HepG2 (cell line): ENCODE data around the gene BCL2. TPM values are rescaled to one million over a fixed set of nuclear protein-coding genes. Genes with fewer than 3 reads are reported as not detected.

Source experiments
- ATAC-seq: fragments of 200-7000 bp; cut with Tn5 transposase; 3 replicates; pipeline ENCODE4 v1.9.1; 2020; ENCODE audit warnings: mild to moderate bottlenecking, moderate library complexity
- BruUV-seq: library from RNA; stranded (reverse); fragments of 400-500 nt; replicated peaks from 2 replicates; lab custom pipeline; 2021; lab: Mats Ljungman, UMichigan
- CTCF ChIA-PET: fragments of 300-600 bp; formaldehyde crosslinking; extraction: SDS; loops from one replicate; lab custom pipeline; 2021; ENCODE audit warnings: low total read pairs, inconsistent platforms, low intra/inter-chr PET ratio; lab: Yijun Ruan, JAX
- POLR2A ChIA-PET: fragments of 350-600 bp; sonication (Branson Sonifier 250); formaldehyde crosslinking; loops from one replicate; lab custom pipeline; 2020; ENCODE audit warnings: antibody characterized with exemption, inconsistent platforms; lab: Yijun Ruan, JAX
- DNase-seq: peaks from one replicate; pipeline ENCODE4 v3.0.0-alpha.2; 2015; ENCODE audit warnings: low spot score
- FAIRE-seq: peaks from 3 replicates; lab custom pipeline; 2011; peaks lifted over from hg19 to GRCh38; lab: Jason Lieb, UNC
- H2AFZ ChIP-seq: one replicate; pipeline ENCODE4 v1.6.1; 2011; ENCODE audit warnings: low read length, inconsistent platforms
- H3K27ac ChIP-seq: fragments of 300-600 bp; 3 replicates; pipeline ENCODE4 v1.8.0; 2011; ENCODE audit warnings: mixed run types, mild to moderate bottlenecking, mixed read lengths, low read length, inconsistent platforms; ENCODE audit not compliant: insufficient read depth; ENCODE audit errors: extremely low read length
- H3K27me3 ChIP-seq, 2 experiments: fragments of 200-600 bp in 1 of 2; 2 replicates in 1 of 2; 3 replicates in 1 of 2; pipeline versions ENCODE4 v1.6.0 to v1.8.0; 2011; ENCODE audit warnings: low read length in 2 of 2, mild to moderate bottlenecking in 2 of 2, moderate library complexity in 2 of 2, inconsistent platforms in 1 of 2; ENCODE audit not compliant: insufficient read depth in 2 of 2, control insufficient read depth in 1 of 2
- H3K36me3 ChIP-seq, 2 experiments: fragments of 200-600 bp in 1 of 2; replicated peaks in 1 of 2; 2 replicates in 1 of 2; 3 replicates in 1 of 2; pipeline versions ENCODE4 v1.5.1 to v1.8.0; 2011; ENCODE audit warnings: low read length in 2 of 2, inconsistent platforms in 1 of 2; ENCODE audit not compliant: insufficient read depth in 2 of 2, control insufficient read depth in 1 of 2
- H3K4me1 ChIP-seq: 2 replicates; pipeline ENCODE4 v1.5.1; 2012; ENCODE audit warnings: low read length, inconsistent platforms; ENCODE audit not compliant: insufficient read depth
- H3K4me2 ChIP-seq: 2 replicates; pipeline ENCODE4 v1.6.0; 2011; ENCODE audit warnings: low read depth, low read length, inconsistent platforms
- H3K4me3 ChIP-seq, 3 experiments: fragments of 200-600 bp in 1 of 3; sonication (generic), shearing (Covaris generic) in 1 of 3; replicated peaks in 1 of 3; 2 replicates each; pipeline ENCODE4 v1.5.1; 2011 to 2016; ENCODE audit warnings: low read length in 3 of 3, inconsistent platforms in 2 of 3, low read depth in 2 of 3, mild to moderate bottlenecking in 2 of 3, control low read depth in 1 of 3, mixed read lengths in 1 of 3; ENCODE audit not compliant: insufficient read depth in 1 of 3
- H3K79me2 ChIP-seq: one replicate; pipeline ENCODE4 v1.6.1; 2011; ENCODE audit warnings: low read length, inconsistent platforms; ENCODE audit not compliant: insufficient read depth
- H3K9ac ChIP-seq: 2 replicates; pipeline ENCODE4 v1.6.0; 2011; ENCODE audit warnings: mild to moderate bottlenecking, low read depth, low read length, inconsistent platforms; ENCODE audit not compliant: insufficient read depth
- H3K9me3 ChIP-seq: 2 replicates; pipeline ENCODE4 v1.5.1; 2012; ENCODE audit warnings: mild to moderate bottlenecking, low read length
- H4K20me1 ChIP-seq: 2 replicates; pipeline ENCODE4 v1.6.0; 2011; ENCODE audit warnings: inconsistent platforms, mild to moderate bottlenecking, low read length, moderate library complexity; ENCODE audit not compliant: insufficient read depth
- EP300 ChIP-seq, 3 experiments: sonication (generic) in 1 of 3; formaldehyde crosslinking in 1 of 3; IDR thresholded peaks; 2 replicates each; pipeline versions ENCODE4 v1.5.1 to v1.6.1; 2011 to 2020; ENCODE audit warnings: low read depth in 2 of 3, low read length in 2 of 3, borderline replicate concordance in 1 of 3, improper control_type of control experiment in 1 of 3, mild to moderate bottlenecking in 1 of 3, missing genetic modification reagents in 1 of 3, moderate library complexity in 1 of 3
- HOXD1 ChIP-seq: sonication (generic); formaldehyde crosslinking; IDR thresholded peaks from 2 replicates; pipeline ENCODE4 v1.5.0; 2020; ENCODE audit warnings: missing genetic modification reagents
- MAF1 ChIP-seq: sonication (generic); formaldehyde crosslinking; IDR thresholded peaks from 2 replicates; pipeline ENCODE4 v1.5.0; 2020; ENCODE audit warnings: missing genetic modification reagents, borderline replicate concordance
- MYNN ChIP-seq: sonication (generic); formaldehyde crosslinking; IDR thresholded peaks from 2 replicates; pipeline ENCODE4 v1.4.0; 2020; ENCODE audit warnings: mild to moderate bottlenecking, low read depth, missing genetic modification reagents
- RFXAP ChIP-seq: sonication (generic); formaldehyde crosslinking; IDR thresholded peaks from 2 replicates; pipeline ENCODE4 v1.4.0; 2020; ENCODE audit warnings: missing genetic modification reagents, borderline replicate concordance
- ZBTB3 ChIP-seq: sonication (generic); formaldehyde crosslinking; IDR thresholded peaks from 2 replicates; pipeline ENCODE4 v1.4.0; 2020; ENCODE audit warnings: low read depth, mild to moderate bottlenecking, moderate library complexity, missing genetic modification reagents, borderline replicate concordance
- ZNF263 ChIP-seq: sonication (generic); formaldehyde crosslinking; IDR thresholded peaks from 2 replicates; pipeline ENCODE4 v1.4.0; 2020; ENCODE audit warnings: missing genetic modification reagents
- WGBS: methylation state at CpG from one replicate; pipeline ENCODE4 v1.1.6; 2017; ENCODE audit warnings: low lambda C conversion rate; 5-methylcytosine and 5-hydroxymethylcytosine counted together
- in situ Hi-C: cut with HindIII; loops from 2 replicates; pipeline ENCODE4 v1.10.0; 2017; ENCODE audit warnings: low pct_unique_long_range_greater_than_20kb; ENCODE audit not compliant: extremely low pct_ligation_motif_present
- intact Hi-C: fragments of 100-400 bp; cut with micrococcal nuclease; formaldehyde crosslinking; loops from one replicate; pipeline ENCODE4 v1.10.0; 2022; ENCODE audit not compliant: unreplicated experiment
- polyA plus RNA-seq, 8 experiments: library from polyadenylated mRNA; depleted of rRNA in 3 of 8; stranded (reverse) in 7 of 8; unstranded in 1 of 8; fragments of >200 nt; fragmentation: Illumina TruSeq in 4 of 8; extraction: Trizol in 4 of 8; gene quantifications; 2 replicates each; pipeline versions ENCODE4 v1.2.1 to v1.2.3, GENCODE V29; 2011 to 2016; ENCODE audit warnings: low read depth in 4 of 8, missing spikeins in 1 of 8, mixed read lengths in 1 of 8; ENCODE audit not compliant: insufficient read depth in 1 of 8
- total RNA-seq, 5 experiments: library from RNA; depleted of rRNA; stranded (reverse); fragments of >200 nt; fragmentation: Illumina TruSeq; extraction: Trizol; gene quantifications; 2 replicates each; pipeline ENCODE4 v1.2.3, GENCODE V29; 2016; ENCODE audit warnings: low read depth in 1 of 5

BCL2 gene
- total and polyA plus RNA-seq, 2 of the 13 experiments (the other 11 are each of a cell fraction or from before 2014, with no cell fraction given) = 0.07 to 0.53 TPM

DNA sequence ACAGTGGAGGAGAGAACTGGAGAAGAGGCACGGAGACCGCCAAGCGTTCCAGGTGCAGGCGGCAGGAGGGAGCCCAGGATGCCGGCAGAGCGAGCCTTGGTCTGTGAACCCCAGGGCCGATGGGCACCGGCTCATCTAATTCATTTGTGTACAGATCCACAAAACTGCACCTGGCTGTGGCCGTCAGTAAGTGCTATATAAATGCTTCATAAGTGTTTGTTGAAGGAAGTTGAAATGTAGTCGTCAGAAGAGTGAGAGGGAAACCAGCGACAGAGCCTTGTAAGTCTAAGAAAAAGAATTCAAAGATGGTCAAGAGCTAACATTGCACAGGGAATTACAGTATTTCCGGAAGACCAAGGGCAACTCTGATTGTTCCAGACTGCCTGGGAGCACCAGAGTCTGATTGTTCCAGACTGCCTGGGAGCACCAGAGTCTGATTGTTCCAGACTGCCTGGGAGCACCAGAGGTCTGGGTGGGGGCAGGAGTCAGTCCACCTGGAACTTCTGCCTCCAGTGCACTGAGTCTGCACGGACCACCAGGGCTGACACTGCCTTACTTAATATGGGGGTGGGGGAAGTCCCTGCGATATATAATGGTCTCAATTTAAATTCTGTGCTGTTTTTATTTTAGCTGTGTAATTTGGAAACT, 112.3 kb downstream of the BCL2 start:
- DNase-seq (no peak), FAIRE-seq (no peak), ATAC-seq (no peak; the same call in 2 of the 3 replicates)
- BruUV-seq = no TSS peak
- Histone ChIP-seq H3K27ac (no peak overlapping the region), H3K9ac (no peak overlapping the region), H3K4me1 (no peaks in the 10 kb centered on the region), H2AFZ (no peak overlapping the region), H3K79me2 (no peaks in the 10 kb centered on the region), H3K4me2 (no peak overlapping the region), H3K27me3 (peaks cover 1 to 20% of the 10 kb centered on the region in 2 experiments; a peak in 3 of 5 replicates), H3K4me3 (no peak overlapping the region)
- intact Hi-C loops (no loop called here), in situ Hi-C loops (no loop called here)
- ChIA-PET CTCF (no interaction called here), POLR2A (no interaction called here)
- WGBS = 19% methylated on average over 14 of the region's 14 CpGs
- TF ChIP-seq HOXD1 (CRISPR knock-in tag) (no peak), RFXAP (CRISPR knock-in tag) (no peak), ZBTB3 (CRISPR knock-in tag) (no peak), MYNN (no peak), ZNF263 (CRISPR knock-in tag) (peak; percentile 70), EP300 (IDR thresholded peaks at IDR 0.05; ENCODE audit: low read depth in 2 of 2, low read length in 2 of 2) (no peak), EP300 (CRISPR knock-in tag; IDR thresholded peaks at IDR 0.05; ENCODE audit: borderline replicate concordance) (no peak), MAF1 (CRISPR knock-in tag) (no peak)
- TF ChIP-seq, all 625 proteins: peak for 1
- Histone ChIP-seq H3K36me3 (no peaks in the 10 kb centered on the region), H3K9me3 (no peaks in the 10 kb centered on the region), H4K20me1 (no peaks in the 10 kb centered on the region)
